Sigmoid colon (tissue), 7 donors: ENCODE data around the gene SWT1. TPM values are rescaled to one million over a fixed set of nuclear protein-coding genes. Genes with fewer than 3 reads are reported as not detected.

Source experiments
- DNase-seq: peaks from one replicate; pipeline ENCODE4 v3.0.0-alpha.2; 2019
- H3K27ac ChIP-seq, 4 donors: fragments of 200-600 bp; sonication (generic); one replicate each; pipeline ENCODE4 v1.5.1; 2016 to 2019; ENCODE audit warnings: mild to moderate bottlenecking in 1 of 4
- H3K27me3 ChIP-seq, 3 donors: fragments of 200-600 bp; sonication (generic); one replicate each; pipeline ENCODE4 v1.5.1; 2019; ENCODE audit warnings: mild to moderate bottlenecking in 1 of 3
- H3K36me3 ChIP-seq, 4 donors: fragments of 200-600 bp; sonication (generic); one replicate each; pipeline ENCODE4 v1.5.1; 2016 to 2019
- H3K4me1 ChIP-seq, 4 donors: fragments of 200-600 bp; sonication (generic); one replicate each; pipeline ENCODE4 v1.5.1; 2017 to 2019
- H3K4me3 ChIP-seq, 4 donors: fragments of 200-600 bp; sonication (generic); one replicate each; pipeline ENCODE4 v1.5.1; 2017 to 2019; ENCODE audit warnings: mild to moderate bottlenecking in 2 of 4, moderate library complexity in 1 of 4
- H3K9me3 ChIP-seq, 4 donors: fragments of 200-600 bp in 3 of 4; sonication (generic) in 3 of 4; one replicate each; pipeline versions ENCODE4 v1.5.1 to v1.6.1; 2013 to 2019
- EP300 ChIP-seq, 4 donors: sonication (generic); formaldehyde crosslinking; IDR thresholded peaks; one replicate each; pipeline ENCODE4 v1.6.1; 2017; ENCODE audit warnings: antibody characterized with exemption in 4 of 4
- POLR2A ChIP-seq, 2 donors: fragments of 450-650 bp; IDR thresholded peaks; one replicate each; pipeline ENCODE4 v1.6.1; 2016; ENCODE audit warnings: antibody characterized with exemption in 2 of 2, mild to moderate bottlenecking in 2 of 2, moderate library complexity in 2 of 2
- POLR2AphosphoS5 ChIP-seq, 4 donors: sonication (generic); formaldehyde crosslinking; IDR thresholded peaks; one replicate each; pipeline ENCODE4 v1.6.1; 2017; ENCODE audit warnings: antibody characterized with exemption in 4 of 4
- WGBS, 2 donors: extraction: QIAGEN DNeasy Blood & Tissue Kit; methylation state at CpG; one replicate each; pipeline ENCODE4 v1.1.7; 2013; 5-methylcytosine and 5-hydroxymethylcytosine counted together
- intact Hi-C: fragments of 100-400 bp; cut with DNase I; formaldehyde crosslinking; loops from one replicate; pipeline ENCODE4 v1.15.1; 2023
- polyA plus RNA-seq, 3 donors: library from polyadenylated mRNA; stranded (reverse); fragments of 200-250 nt; gene quantifications; one replicate each; pipeline ENCODE4 v1.2.3, GENCODE V29; 2013
- total RNA-seq, 4 donors: library from RNA; depleted of rRNA; stranded (reverse); fragments of >200 nt; gene quantifications; one replicate each; pipeline ENCODE4 v1.1.0, GENCODE V29; 2016
- TF ChIP-seq, protein P1 (sequence below), 4 experiments: fragments of 450-650 bp in 3 of 4; fragments of 200-600 bp in 1 of 4; IDR thresholded peaks; one replicate each; pipeline ENCODE4 v1.5.1; 2016 to 2019; ENCODE audit warnings: antibody characterized with exemption in 4 of 4, mild to moderate bottlenecking in 3 of 4, moderate library complexity in 2 of 4
- donor health status: healthy with polysubstance abuse.
- donor health status: Bipolar disorder and iron deficiency.
- donor health status: healthy.

The SWT1 gene
- total and polyA plus RNA-seq, 7 donors: 2.2 to 12.7 (median 6.8) TPM

GRCh38 chr1:185258676-185259075 lies 101.7 kb downstream of the SWT1 start:
- intact Hi-C loops: no loop called here
- WGBS, 2 donors: 93 to 97% methylated on average over 1 of the region's 1 CpG
- H3K36me3 ChIP-seq: no peaks in the 10 kb centered on the region
- H3K9me3 ChIP-seq: peaks cover 0 to 1% (median 0%) of the 10 kb centered on the region in 4 donors
- no peaks in the 10 kb centered on the region for H3K27me3 ChIP-seq
- H3K4me1 ChIP-seq: no peaks in the 10 kb centered on the region
- DNase-seq: no peak
- TF ChIP-seq POLR2A (IDR thresholded peaks at IDR 0.05) (no peak), POLR2AphosphoS5 (IDR thresholded peaks at IDR 0.05) (no peak)
- no peak overlapping the region for H3K4me3 ChIP-seq
- H3K27ac ChIP-seq: no peak overlapping the region

GRCh38 chr1:185260611-185261010 lies 103.6 kb downstream of the SWT1 start:
- no peak overlapping the region for H3K4me3 ChIP-seq
- intact Hi-C loops: no loop called here
- no peaks in the 10 kb centered on the region for H3K4me1 ChIP-seq
- no peak for DNase-seq
- no peaks in the 10 kb centered on the region for H3K27me3 ChIP-seq
- peaks cover 0 to 1% (median 0%) of the 10 kb centered on the region in 4 donors for H3K9me3 ChIP-seq
- TF ChIP-seq EP300 (IDR thresholded peaks at IDR 0.05) (no peak), POLR2A (IDR thresholded peaks at IDR 0.05) (no peak), POLR2AphosphoS5 (IDR thresholded peaks at IDR 0.05) (no peak)
- TF ChIP-seq, protein P1, sequence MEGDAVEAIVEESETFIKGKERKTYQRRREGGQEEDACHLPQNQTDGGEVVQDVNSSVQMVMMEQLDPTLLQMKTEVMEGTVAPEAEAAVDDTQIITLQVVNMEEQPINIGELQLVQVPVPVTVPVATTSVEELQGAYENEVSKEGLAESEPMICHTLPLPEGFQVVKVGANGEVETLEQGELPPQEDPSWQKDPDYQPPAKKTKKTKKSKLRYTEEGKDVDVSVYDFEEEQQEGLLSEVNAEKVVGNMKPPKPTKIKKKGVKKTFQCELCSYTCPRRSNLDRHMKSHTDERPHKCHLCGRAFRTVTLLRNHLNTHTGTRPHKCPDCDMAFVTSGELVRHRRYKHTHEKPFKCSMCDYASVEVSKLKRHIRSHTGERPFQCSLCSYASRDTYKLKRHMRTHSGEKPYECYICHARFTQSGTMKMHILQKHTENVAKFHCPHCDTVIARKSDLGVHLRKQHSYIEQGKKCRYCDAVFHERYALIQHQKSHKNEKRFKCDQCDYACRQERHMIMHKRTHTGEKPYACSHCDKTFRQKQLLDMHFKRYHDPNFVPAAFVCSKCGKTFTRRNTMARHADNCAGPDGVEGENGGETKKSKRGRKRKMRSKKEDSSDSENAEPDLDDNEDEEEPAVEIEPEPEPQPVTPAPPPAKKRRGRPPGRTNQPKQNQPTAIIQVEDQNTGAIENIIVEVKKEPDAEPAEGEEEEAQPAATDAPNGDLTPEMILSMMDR (IDR thresholded peaks at IDR 0.05): no peak
- no peak overlapping the region for H3K27ac ChIP-seq
- no peaks in the 10 kb centered on the region for H3K36me3 ChIP-seq
- 82 to 83% methylated on average over 1 of the region's 1 CpG for WGBS, 2 donors

- WGBS, 2 donors: 93% methylated on average over 1 of the region's 1 CpG
- no peaks in the 10 kb centered on the region for H3K4me1 ChIP-seq
- H3K36me3 ChIP-seq: no peaks in the 10 kb centered on the region
- no peak for TF ChIP-seq EP300 (IDR thresholded peaks at IDR 0.05)
- no peak for TF ChIP-seq POLR2AphosphoS5 (IDR thresholded peaks at IDR 0.05)
- TF ChIP-seq POLR2A (IDR thresholded peaks at IDR 0.05): no peak
- TF ChIP-seq, protein P1 (IDR thresholded peaks at IDR 0.05): no peak
- no peaks in the 10 kb centered on the region for H3K27me3 ChIP-seq
- no peak for DNase-seq
- peaks cover 0 to 1% (median 0%) of the 10 kb centered on the region in 4 donors for H3K9me3 ChIP-seq
- intact Hi-C loops: no loop called here
- no peak overlapping the region for H3K4me3 ChIP-seq
- no peak overlapping the region for H3K27ac ChIP-seq
These were observed 105.2 kb downstream of the SWT1 start for GRCh38 chr1:185262151-185262550.

DNA sequence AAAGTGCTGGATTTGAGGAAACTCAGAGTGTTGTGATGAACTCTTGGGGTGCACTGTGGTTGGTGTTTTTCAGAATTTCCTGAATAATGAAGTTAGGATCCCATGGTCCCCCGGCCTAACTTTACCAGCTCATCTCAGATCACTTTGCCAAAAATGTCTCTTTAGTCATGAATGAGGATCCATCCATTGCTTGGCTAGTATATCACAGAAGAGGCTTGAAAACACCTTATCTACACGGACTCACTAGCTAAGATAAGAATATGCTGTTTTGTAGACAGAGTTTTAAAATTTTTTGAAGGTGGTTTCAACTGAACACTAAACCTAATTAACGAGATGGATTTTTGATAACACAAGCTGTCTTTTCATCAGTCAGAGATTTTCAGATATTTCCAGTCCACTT lies 106.3 kb downstream of the SWT1 start:
- no peak for DNase-seq
- H3K36me3 ChIP-seq: no peaks in the 10 kb centered on the region
- no peak overlapping the region for H3K27ac ChIP-seq
- H3K4me3 ChIP-seq: no peak overlapping the region
- peaks cover 0 to 1% (median 0%) of the 10 kb centered on the region in 4 donors for H3K9me3 ChIP-seq
- TF ChIP-seq POLR2A (IDR thresholded peaks at IDR 0.05): no peak
- TF ChIP-seq, protein P1 (IDR thresholded peaks at IDR 0.05): no peak
- no peak for TF ChIP-seq EP300 (IDR thresholded peaks at IDR 0.05)
- no peak for TF ChIP-seq POLR2AphosphoS5 (IDR thresholded peaks at IDR 0.05)
- 92 to 95% methylated on average over 3 of the region's 3 CpGs for WGBS, 2 donors
- intact Hi-C loops: no loop called here
- no peaks in the 10 kb centered on the region for H3K4me1 ChIP-seq
- H3K27me3 ChIP-seq: no peaks in the 10 kb centered on the region

DNA sequence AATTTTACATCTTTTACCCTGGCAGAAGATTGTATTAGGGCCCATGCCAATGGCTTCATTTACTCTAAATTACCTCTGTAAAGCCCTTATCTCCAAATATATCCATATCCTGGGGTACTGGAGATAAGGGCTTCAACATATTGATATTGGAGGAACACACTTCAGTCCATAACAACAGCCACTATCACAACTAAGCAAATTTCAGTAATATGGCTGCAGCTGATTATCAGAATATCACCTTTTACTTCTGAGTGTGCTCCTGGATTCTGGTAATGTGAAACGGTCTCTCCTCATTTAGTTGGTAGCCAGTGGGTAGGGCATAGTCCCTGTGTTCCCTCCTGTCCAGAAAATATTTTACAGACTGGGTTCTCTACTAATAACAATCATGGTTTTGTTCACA lies 106.8 kb downstream of the SWT1 start:
- TF ChIP-seq POLR2A (IDR thresholded peaks at IDR 0.05) (no peak), POLR2AphosphoS5 (IDR thresholded peaks at IDR 0.05) (no peak), EP300 (IDR thresholded peaks at IDR 0.05) (no peak)
- TF ChIP-seq, protein P1 (IDR thresholded peaks at IDR 0.05): no peak
- no peaks in the 10 kb centered on the region for H3K4me1 ChIP-seq
- intact Hi-C loops: no loop called here
- H3K4me3 ChIP-seq: no peak overlapping the region
- H3K27me3 ChIP-seq: no peaks in the 10 kb centered on the region
- no peaks in the 10 kb centered on the region for H3K36me3 ChIP-seq
- no peak overlapping the region for H3K27ac ChIP-seq
- DNase-seq: no peak
- peaks cover 0 to 1% (median 0%) of the 10 kb centered on the region in 4 donors for H3K9me3 ChIP-seq
- 93 to 95% methylated on average over 1 of the region's 1 CpG for WGBS, 2 donors
